HFFc6 (cell line): ENCODE results near the gene PADI4. TPM values are rescaled to one million over a fixed set of nuclear protein-coding genes. Genes with fewer than 3 reads are reported as not detected.

Experiments used
- microRNA-seq: library from miRNA; unstranded; fragments of <30 nt; microRNA quantifications from one replicate; pipeline ENCODE4, GENCODE V29; 2019
- total RNA-seq, 6 experiments: library from RNA; stranded (reverse); fragmentation: NEBNext Ultra II Directional; extraction: Animal tissue kit (Norgen Biotek cat#: 25700); gene quantifications; 2 replicates in 1 of 6; 3 replicates in 5 of 6; pipeline ENCODE4 v1.2.3, GENCODE V29; 2021

PADI4 gene
- total RNA-seq, 6 experiments from 2014 or later: not detected

Small RNA genes lying within 50 kb of the gene (microRNA-seq; reads per million reads assigned to microRNA genes)
- not detected for gene MIR3972

Other genes starting within 250 kb of the PADI4 start
- under 1 TPM in 4 of 6 experiments, not detected in 2; 0.05 to 0.33 (median 0.13) TPM for gene PADI2, start 188.7 kb upstream of the PADI4 start, total RNA-seq
- gene PADI1, start 103.1 kb upstream of the PADI4 start, total RNA-seq: under 1 TPM in 5 of 6 experiments, not detected in 1; 0.11 to 0.95 (median 0.22) TPM
- under 1 TPM in 4 of 6 experiments, not detected in 2; 0.05 to 0.14 (median 0.07) TPM for gene PADI3, start 59.1 kb upstream of the PADI4 start, total RNA-seq
- gene PADI6, start 64.0 kb downstream of the PADI4 start, total RNA-seq: not detected
- 10 to 100 TPM; 36.0 to 43.8 (median 38.0) TPM for gene RCC2, start 131.5 kb downstream of the PADI4 start, total RNA-seq
- gene ARHGEF10L, start 231.5 kb downstream of the PADI4 start, total RNA-seq: 10 to 100 TPM; 11.1 to 29.0 (median 26.7) TPM